GM12878 (cell line): ENCODE results near the gene PFKFB3. TPM values are rescaled to one million over a fixed set of nuclear protein-coding genes. Genes with fewer than 3 reads are reported as not detected.

Source experiments
- DPF2 ChIP-seq: fragments of 450-650 bp; IDR thresholded peaks from 2 replicates; pipeline ENCODE4 v1.6.1; 2017; ENCODE audit warnings: mild to moderate bottlenecking
- EZH2 ChIP-seq: IDR thresholded peaks from 2 replicates; pipeline ENCODE4 v1.6.1; 2012; ENCODE audit warnings: low read depth, mild to moderate bottlenecking, control low read depth, inconsistent platforms, low read length, borderline replicate concordance; ENCODE audit not compliant: control insufficient read depth
- MTA3 ChIP-seq: IDR thresholded peaks from 2 replicates; pipeline ENCODE4 v1.6.1; 2012; ENCODE audit warnings: low read length, inconsistent platforms, borderline replicate concordance
- NFXL1 ChIP-seq: fragments of 450-650 bp; IDR thresholded peaks from 2 replicates; pipeline ENCODE4 v1.6.1; 2017; ENCODE audit warnings: antibody characterized with exemption, mild to moderate bottlenecking, borderline replicate concordance
- RUNX3 ChIP-seq: IDR thresholded peaks from 2 replicates; pipeline ENCODE4 v1.6.1; 2012; ENCODE audit warnings: low read length, inconsistent platforms
- SIX5 ChIP-seq: IDR thresholded peaks from 2 replicates; pipeline ENCODE4 v1.6.1; 2011; ENCODE audit warnings: mild to moderate bottlenecking, low read depth, low read length, moderate library complexity; ENCODE audit not compliant: severe bottlenecking
- polyA plus RNA-seq, 11 experiments: library from polyadenylated mRNA; depleted of rRNA in 4 of 11; unstranded in 6 of 11; stranded (reverse) in 5 of 11; fragments of >200 nt; fragmentation: Nextera tagmentation in 4 of 11; fragmentation: Illumina TruSeq in 1 of 11; extraction: Ambion mirVana in 4 of 11; extraction: Trizol in 1 of 11; gene quantifications; 1 replicate in 1 of 11; 2 replicates in 10 of 11; pipeline versions ENCODE4 v1.2.1 to v1.2.3, GENCODE V29; 2011 to 2016; ENCODE audit warnings: inconsistent platforms in 2 of 11, missing spikeins in 2 of 11, low read depth in 1 of 11
- total RNA-seq, 4 experiments: library from RNA; depleted of rRNA in 3 of 4; stranded (reverse); fragments of >200 nt in 3 of 4; fragmentation: Illumina TruSeq in 1 of 4; extraction: Trizol in 1 of 4; gene quantifications; 2 replicates each; pipeline versions ENCODE4 v1.2.1 to v1.2.3, GENCODE V29; 2013 to 2021
- TF ChIP-seq, protein P1 (sequence below): fragments of 450-650 bp; formaldehyde crosslinking; IDR thresholded peaks from 2 replicates; pipeline ENCODE4 v1.4.0; 2020; ENCODE audit warnings: mild to moderate bottlenecking, moderate library complexity
- TF ChIP-seq, protein P2 (sequence below): fragments of 450-650 bp; IDR thresholded peaks from 2 replicates; pipeline ENCODE4 v1.6.1; 2017; ENCODE audit warnings: mild to moderate bottlenecking, moderate library complexity
- TF ChIP-seq, protein P3 (sequence below): IDR thresholded peaks from 2 replicates; pipeline ENCODE4 v1.6.1; 2011; ENCODE audit warnings: borderline replicate concordance, low read depth, mild to moderate bottlenecking, moderate library complexity, low read length; ENCODE audit not compliant: insufficient read depth, poor library complexity, severe bottlenecking
- TF ChIP-seq, protein P4 (sequence below): IDR thresholded peaks from 2 replicates; pipeline ENCODE4 v1.6.1; 2012; ENCODE audit warnings: low read depth, low read length, improper control_type of control experiment
- TF ChIP-seq, protein P5 (sequence below), 3 experiments: IDR thresholded peaks in 2 of 3; conservative IDR thresholded peaks in 1 of 3; 2 replicates each; pipeline ENCODE4 v1.5.1; 2011; ENCODE audit warnings: low read depth in 3 of 3, low read length in 3 of 3, mild to moderate bottlenecking in 3 of 3, control low read depth in 2 of 3, moderate library complexity in 2 of 3, inconsistent platforms in 1 of 3, mixed read lengths in 1 of 3; ENCODE audit not compliant: control insufficient read depth in 2 of 3, insufficient read depth in 1 of 3; ENCODE audit errors: extremely low read depth in 1 of 3
- TF ChIP-seq, protein P6 (sequence below): fragments of 450-650 bp; formaldehyde crosslinking; IDR thresholded peaks from 2 replicates; pipeline ENCODE4 v1.5.0; 2022; ENCODE audit warnings: mild to moderate bottlenecking, missing genetic modification characterization

The PFKFB3 gene
- total and polyA plus RNA-seq, 10 of the 15 experiments (the other 5 are each of a cell fraction or from before 2014, with no cell fraction given): 1.6 to 46.7 (median 13.7) TPM

DNA sequence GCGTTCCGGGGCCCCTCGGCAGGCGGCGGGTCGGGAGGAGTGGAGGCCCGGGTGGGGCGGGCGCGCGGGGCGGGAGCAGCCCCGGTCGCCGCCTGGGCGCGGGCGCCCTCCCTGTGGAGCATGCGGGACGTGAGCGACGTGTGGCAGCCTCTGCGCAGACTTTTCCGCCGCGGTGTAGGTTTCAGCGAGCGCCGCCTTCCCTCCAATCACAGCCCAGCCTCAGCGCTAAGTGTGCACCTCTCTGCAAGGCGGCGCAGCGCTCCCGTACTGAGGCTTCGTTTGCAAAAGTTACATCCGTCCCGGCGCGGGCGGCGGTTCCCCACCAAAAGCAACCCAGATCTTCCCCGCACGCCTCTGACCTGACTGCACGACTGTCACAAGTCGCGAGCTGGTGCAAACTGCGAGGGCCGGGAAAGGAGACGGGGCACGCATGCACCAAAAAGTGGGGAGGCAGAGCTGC is 1.2 kb upstream of the PFKFB3 start (continued):
- TF ChIP-seq, protein P1, sequence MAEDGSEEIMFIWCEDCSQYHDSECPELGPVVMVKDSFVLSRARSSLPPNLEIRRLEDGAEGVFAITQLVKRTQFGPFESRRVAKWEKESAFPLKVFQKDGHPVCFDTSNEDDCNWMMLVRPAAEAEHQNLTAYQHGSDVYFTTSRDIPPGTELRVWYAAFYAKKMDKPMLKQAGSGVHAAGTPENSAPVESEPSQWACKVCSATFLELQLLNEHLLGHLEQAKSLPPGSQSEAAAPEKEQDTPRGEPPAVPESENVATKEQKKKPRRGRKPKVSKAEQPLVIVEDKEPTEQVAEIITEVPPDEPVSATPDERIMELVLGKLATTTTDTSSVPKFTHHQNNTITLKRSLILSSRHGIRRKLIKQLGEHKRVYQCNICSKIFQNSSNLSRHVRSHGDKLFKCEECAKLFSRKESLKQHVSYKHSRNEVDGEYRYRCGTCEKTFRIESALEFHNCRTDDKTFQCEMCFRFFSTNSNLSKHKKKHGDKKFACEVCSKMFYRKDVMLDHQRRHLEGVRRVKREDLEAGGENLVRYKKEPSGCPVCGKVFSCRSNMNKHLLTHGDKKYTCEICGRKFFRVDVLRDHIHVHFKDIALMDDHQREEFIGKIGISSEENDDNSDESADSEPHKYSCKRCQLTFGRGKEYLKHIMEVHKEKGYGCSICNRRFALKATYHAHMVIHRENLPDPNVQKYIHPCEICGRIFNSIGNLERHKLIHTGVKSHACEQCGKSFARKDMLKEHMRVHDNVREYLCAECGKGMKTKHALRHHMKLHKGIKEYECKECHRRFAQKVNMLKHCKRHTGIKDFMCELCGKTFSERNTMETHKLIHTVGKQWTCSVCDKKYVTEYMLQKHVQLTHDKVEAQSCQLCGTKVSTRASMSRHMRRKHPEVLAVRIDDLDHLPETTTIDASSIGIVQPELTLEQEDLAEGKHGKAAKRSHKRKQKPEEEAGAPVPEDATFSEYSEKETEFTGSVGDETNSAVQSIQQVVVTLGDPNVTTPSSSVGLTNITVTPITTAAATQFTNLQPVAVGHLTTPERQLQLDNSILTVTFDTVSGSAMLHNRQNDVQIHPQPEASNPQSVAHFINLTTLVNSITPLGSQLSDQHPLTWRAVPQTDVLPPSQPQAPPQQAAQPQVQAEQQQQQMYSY (CRISPR knock-in tag): no peak
- no peak for TF ChIP-seq EZH2
- no peak for TF ChIP-seq MTA3
- no peak for TF ChIP-seq NFXL1
- TF ChIP-seq DPF2: peak; percentile 34
- TF ChIP-seq RUNX3: no peak
- TF ChIP-seq, protein P2, sequence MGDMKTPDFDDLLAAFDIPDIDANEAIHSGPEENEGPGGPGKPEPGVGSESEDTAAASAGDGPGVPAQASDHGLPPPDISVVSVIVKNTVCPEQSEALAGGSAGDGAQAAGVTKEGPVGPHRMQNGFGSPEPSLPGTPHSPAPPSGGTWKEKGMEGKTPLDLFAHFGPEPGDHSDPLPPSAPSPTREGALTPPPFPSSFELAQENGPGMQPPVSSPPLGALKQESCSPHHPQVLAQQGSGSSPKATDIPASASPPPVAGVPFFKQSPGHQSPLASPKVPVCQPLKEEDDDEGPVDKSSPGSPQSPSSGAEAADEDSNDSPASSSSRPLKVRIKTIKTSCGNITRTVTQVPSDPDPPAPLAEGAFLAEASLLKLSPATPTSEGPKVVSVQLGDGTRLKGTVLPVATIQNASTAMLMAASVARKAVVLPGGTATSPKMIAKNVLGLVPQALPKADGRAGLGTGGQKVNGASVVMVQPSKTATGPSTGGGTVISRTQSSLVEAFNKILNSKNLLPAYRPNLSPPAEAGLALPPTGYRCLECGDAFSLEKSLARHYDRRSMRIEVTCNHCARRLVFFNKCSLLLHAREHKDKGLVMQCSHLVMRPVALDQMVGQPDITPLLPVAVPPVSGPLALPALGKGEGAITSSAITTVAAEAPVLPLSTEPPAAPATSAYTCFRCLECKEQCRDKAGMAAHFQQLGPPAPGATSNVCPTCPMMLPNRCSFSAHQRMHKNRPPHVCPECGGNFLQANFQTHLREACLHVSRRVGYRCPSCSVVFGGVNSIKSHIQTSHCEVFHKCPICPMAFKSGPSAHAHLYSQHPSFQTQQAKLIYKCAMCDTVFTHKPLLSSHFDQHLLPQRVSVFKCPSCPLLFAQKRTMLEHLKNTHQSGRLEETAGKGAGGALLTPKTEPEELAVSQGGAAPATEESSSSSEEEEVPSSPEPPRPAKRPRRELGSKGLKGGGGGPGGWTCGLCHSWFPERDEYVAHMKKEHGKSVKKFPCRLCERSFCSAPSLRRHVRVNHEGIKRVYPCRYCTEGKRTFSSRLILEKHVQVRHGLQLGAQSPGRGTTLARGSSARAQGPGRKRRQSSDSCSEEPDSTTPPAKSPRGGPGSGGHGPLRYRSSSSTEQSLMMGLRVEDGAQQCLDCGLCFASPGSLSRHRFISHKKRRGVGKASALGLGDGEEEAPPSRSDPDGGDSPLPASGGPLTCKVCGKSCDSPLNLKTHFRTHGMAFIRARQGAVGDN: peak; percentile 90
- TF ChIP-seq, protein P3, sequence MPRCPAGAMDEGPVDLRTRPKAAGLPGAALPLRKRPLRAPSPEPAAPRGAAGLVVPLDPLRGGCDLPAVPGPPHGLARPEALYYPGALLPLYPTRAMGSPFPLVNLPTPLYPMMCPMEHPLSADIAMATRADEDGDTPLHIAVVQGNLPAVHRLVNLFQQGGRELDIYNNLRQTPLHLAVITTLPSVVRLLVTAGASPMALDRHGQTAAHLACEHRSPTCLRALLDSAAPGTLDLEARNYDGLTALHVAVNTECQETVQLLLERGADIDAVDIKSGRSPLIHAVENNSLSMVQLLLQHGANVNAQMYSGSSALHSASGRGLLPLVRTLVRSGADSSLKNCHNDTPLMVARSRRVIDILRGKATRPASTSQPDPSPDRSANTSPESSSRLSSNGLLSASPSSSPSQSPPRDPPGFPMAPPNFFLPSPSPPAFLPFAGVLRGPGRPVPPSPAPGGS: no peak
- no peak for TF ChIP-seq SIX5
- TF ChIP-seq, protein P4, sequence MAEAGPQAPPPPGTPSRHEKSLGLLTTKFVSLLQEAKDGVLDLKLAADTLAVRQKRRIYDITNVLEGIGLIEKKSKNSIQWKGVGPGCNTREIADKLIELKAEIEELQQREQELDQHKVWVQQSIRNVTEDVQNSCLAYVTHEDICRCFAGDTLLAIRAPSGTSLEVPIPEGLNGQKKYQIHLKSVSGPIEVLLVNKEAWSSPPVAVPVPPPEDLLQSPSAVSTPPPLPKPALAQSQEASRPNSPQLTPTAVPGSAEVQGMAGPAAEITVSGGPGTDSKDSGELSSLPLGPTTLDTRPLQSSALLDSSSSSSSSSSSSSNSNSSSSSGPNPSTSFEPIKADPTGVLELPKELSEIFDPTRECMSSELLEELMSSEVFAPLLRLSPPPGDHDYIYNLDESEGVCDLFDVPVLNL: no peak
- TF ChIP-seq, protein P5, sequence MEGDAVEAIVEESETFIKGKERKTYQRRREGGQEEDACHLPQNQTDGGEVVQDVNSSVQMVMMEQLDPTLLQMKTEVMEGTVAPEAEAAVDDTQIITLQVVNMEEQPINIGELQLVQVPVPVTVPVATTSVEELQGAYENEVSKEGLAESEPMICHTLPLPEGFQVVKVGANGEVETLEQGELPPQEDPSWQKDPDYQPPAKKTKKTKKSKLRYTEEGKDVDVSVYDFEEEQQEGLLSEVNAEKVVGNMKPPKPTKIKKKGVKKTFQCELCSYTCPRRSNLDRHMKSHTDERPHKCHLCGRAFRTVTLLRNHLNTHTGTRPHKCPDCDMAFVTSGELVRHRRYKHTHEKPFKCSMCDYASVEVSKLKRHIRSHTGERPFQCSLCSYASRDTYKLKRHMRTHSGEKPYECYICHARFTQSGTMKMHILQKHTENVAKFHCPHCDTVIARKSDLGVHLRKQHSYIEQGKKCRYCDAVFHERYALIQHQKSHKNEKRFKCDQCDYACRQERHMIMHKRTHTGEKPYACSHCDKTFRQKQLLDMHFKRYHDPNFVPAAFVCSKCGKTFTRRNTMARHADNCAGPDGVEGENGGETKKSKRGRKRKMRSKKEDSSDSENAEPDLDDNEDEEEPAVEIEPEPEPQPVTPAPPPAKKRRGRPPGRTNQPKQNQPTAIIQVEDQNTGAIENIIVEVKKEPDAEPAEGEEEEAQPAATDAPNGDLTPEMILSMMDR (IDR thresholded peaks at IDR 0.05 in 2 of 3, conservative IDR thresholded peaks at IDR 0.05 in 1 of 3; ENCODE audit: control insufficient read depth in 2 of 3, extremely low read depth in 1 of 3, insufficient read depth in 1 of 3, low read depth in 3 of 3, low read length in 3 of 3): 0 out of 6 replicates have a peak, but pooled peaks of 1 of the 3 experiments have one; percentile 3
- TF ChIP-seq, protein P6, sequence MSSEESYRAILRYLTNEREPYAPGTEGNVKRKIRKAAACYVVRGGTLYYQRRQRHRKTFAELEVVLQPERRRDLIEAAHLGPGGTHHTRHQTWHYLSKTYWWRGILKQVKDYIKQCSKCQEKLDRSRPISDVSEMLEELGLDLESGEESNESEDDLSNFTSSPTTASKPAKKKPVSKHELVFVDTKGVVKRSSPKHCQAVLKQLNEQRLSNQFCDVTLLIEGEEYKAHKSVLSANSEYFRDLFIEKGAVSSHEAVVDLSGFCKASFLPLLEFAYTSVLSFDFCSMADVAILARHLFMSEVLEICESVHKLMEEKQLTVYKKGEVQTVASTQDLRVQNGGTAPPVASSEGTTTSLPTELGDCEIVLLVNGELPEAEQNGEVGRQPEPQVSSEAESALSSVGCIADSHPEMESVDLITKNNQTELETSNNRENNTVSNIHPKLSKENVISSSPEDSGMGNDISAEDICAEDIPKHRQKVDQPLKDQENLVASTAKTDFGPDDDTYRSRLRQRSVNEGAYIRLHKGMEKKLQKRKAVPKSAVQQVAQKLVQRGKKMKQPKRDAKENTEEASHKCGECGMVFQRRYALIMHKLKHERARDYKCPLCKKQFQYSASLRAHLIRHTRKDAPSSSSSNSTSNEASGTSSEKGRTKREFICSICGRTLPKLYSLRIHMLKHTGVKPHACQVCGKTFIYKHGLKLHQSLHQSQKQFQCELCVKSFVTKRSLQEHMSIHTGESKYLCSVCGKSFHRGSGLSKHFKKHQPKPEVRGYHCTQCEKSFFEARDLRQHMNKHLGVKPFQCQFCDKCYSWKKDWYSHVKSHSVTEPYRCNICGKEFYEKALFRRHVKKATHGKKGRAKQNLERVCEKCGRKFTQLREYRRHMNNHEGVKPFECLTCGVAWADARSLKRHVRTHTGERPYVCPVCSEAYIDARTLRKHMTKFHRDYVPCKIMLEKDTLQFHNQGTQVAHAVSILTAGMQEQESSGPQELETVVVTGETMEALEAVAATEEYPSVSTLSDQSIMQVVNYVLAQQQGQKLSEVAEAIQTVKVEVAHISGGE (CRISPR knock-in tag): no peak
